Measurements from ENCODE around the gene UBE2O.

UBE2O gene

GRCh38 chr17:76345377-76345974 is 107.5 kb downstream of the UBE2O start:
- TF ChIP-seq ISL1 (CRISPR knock-in tag; IDR thresholded peaks at IDR 0.05) = no peak
- TF ChIP-seq BACH2 (CRISPR knock-in tag; IDR thresholded peaks at IDR 0.05; ENCODE audit: borderline replicate concordance) = no peak
- no peak for TF ChIP-seq CSRNP3 (CRISPR knock-in tag; IDR thresholded peaks at IDR 0.05)
- TF ChIP-seq PPARA (CRISPR knock-in tag; IDR thresholded peaks at IDR 0.05; ENCODE audit: borderline replicate concordance) = no peak
- no peak for TF ChIP-seq ESRRG (CRISPR knock-in tag; IDR thresholded peaks at IDR 0.05)
- TF ChIP-seq ZNF565 (CRISPR knock-in tag; conservative IDR thresholded peaks at IDR 0.05; ENCODE audit: low read depth) = no peak
- TF ChIP-seq GLIS3 (CRISPR knock-in tag; IDR thresholded peaks at IDR 0.05) = no peak
- TF ChIP-seq TCF4 (CRISPR knock-in tag; IDR thresholded peaks at IDR 0.05; ENCODE audit: borderline replicate concordance) = no peak
- TF ChIP-seq ZFP30 (CRISPR knock-in tag; IDR thresholded peaks at IDR 0.05) = no peak
- TF ChIP-seq ZC3H10 (CRISPR knock-in tag; IDR thresholded peaks at IDR 0.05) = no peak
- no peak for TF ChIP-seq POU6F1 (CRISPR knock-in tag; IDR thresholded peaks at IDR 0.05; ENCODE audit: borderline replicate concordance, low read depth)
- no peak for TF ChIP-seq TSHZ2 (CRISPR knock-in tag; IDR thresholded peaks at IDR 0.05)
- TF ChIP-seq ZFP3 (CRISPR knock-in tag; IDR thresholded peaks at IDR 0.05) = no peak
- no peak for TF ChIP-seq RARB (CRISPR knock-in tag; IDR thresholded peaks at IDR 0.05)
- no peak for TF ChIP-seq ZNF8 (CRISPR knock-in tag; IDR thresholded peaks at IDR 0.05)
- TF ChIP-seq PATZ1 (CRISPR knock-in tag; IDR thresholded peaks at IDR 0.05; ENCODE audit: borderline replicate concordance) = no peak
- no peak for TF ChIP-seq TOX (CRISPR knock-in tag; IDR thresholded peaks at IDR 0.05; ENCODE audit: borderline replicate concordance)
- ATAC-seq = no peak

- ATAC-seq = no peak
- no peak for TF ChIP-seq TCF4 (CRISPR knock-in tag; IDR thresholded peaks at IDR 0.05; ENCODE audit: borderline replicate concordance)
- no peak for TF ChIP-seq PATZ1 (CRISPR knock-in tag; IDR thresholded peaks at IDR 0.05; ENCODE audit: borderline replicate concordance)
- no peak for TF ChIP-seq CREB5 (CRISPR knock-in tag; IDR thresholded peaks at IDR 0.05; ENCODE audit: low read depth)
- no peak for TF ChIP-seq GLIS3 (CRISPR knock-in tag; IDR thresholded peaks at IDR 0.05)
- TF ChIP-seq BACH2 (CRISPR knock-in tag; IDR thresholded peaks at IDR 0.05; ENCODE audit: borderline replicate concordance) = no peak
- no peak for TF ChIP-seq CSDC2 (CRISPR knock-in tag; IDR thresholded peaks at IDR 0.05)
- TF ChIP-seq OSR1 (CRISPR knock-in tag; IDR thresholded peaks at IDR 0.05) = no peak
- no peak for TF ChIP-seq TSHZ2 (CRISPR knock-in tag; IDR thresholded peaks at IDR 0.05)
- TF ChIP-seq RARB (CRISPR knock-in tag; IDR thresholded peaks at IDR 0.05) = no peak
- no peak for TF ChIP-seq CSRNP3 (CRISPR knock-in tag; IDR thresholded peaks at IDR 0.05)
Observed at GRCh38 chr17:76343106-76343505, 109.8 kb downstream of the UBE2O start.
